Suppressor macrophage treated with lipopolysaccharide for 1 hour (primary cell): ENCODE measurements around the gene SMIM45.

Experiments used
- DNase-seq, 3 donors: peaks; one replicate each; pipeline ENCODE4 v3.0.0-alpha.2; 2020 to 2022

Gene SMIM45

GRCh38 chr22:41915786-41916493, 36.0 kb upstream of the SMIM45 start:
- DNase-seq = no peak

DNA sequence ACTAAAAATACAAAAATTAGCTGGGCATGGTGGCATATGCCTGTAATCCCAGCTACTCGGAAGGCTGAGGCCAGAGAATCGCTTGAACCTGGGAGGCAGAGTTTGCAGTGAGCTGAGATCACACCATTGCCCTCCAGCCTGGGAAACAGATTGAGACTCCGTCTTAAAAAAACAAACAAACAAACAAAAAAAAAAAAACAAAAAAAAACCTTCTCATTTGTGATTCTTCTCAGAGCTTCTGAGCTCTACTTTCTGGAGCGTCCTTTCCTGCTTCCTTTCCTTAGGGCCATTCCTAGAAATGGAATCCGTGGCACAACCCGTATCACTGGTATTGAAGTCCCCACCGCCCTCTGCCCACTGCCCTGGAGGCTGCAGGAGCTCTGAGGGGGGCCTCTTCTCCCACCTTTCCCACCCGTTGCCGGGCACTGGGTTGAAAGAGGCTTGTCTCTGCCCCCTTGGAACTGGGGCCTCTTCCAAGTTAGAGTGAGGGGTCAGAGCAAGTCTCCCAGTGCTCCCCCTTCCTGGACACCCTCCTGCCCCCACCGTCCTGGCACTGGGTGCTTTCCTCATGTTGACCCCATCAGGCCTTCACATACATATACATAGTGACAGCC, 35.1 kb upstream of the SMIM45 start:
- DNase-seq = no peak

- no peak for DNase-seq
Measured at GRCh38 chr22:41917375-41917902, 34.5 kb upstream of the SMIM45 start.

GRCh38 chr22:41917903-41918791, 33.8 kb upstream of the SMIM45 start:
- peak; percentile 93 to 95 (median 95) for DNase-seq

DNA sequence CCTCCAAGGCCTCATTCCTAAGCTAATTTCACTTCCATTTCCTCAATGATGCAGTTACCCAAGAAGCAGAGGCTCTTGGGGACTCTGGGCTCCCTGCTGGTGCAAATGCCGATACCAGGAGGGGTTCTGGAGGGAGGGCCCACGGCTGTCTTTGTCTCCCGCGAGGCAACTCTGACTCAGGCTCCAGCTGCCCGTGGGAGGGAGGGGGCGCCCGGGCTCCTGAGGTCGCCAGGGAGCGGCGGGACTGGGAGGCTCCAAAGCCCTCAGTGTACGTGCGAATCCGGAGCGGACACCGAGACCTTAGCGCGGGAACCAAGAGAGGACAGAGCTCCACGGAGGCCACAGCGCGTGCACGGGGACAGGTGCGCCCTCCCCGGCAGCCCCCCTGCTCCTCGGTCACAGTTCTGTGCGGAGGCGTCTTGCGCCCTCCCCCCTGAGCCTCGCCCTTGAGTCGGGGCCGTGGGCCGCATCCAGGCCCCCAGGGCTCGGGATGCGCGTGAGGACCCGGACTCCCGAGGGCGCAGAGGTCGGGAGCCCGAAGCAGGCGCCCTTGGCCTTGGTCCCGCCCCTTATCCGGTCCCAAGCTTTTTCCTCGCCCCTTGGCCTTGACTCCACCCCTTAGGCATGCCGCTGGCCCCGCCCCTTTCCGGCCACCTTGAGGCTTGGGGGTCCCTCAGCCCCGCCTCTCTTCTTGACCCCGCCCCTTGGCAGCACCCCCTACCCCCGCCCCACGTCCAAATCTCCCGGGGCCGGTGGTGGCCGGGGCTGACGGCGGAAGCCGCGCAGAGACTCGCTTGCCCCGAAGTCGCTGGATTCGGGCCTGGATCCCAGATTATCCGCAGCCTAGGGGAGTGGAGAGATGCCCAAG, 32.4 kb upstream of the SMIM45 start:
- peak; percentile 87 to 91 (median 88) for DNase-seq

DNA sequence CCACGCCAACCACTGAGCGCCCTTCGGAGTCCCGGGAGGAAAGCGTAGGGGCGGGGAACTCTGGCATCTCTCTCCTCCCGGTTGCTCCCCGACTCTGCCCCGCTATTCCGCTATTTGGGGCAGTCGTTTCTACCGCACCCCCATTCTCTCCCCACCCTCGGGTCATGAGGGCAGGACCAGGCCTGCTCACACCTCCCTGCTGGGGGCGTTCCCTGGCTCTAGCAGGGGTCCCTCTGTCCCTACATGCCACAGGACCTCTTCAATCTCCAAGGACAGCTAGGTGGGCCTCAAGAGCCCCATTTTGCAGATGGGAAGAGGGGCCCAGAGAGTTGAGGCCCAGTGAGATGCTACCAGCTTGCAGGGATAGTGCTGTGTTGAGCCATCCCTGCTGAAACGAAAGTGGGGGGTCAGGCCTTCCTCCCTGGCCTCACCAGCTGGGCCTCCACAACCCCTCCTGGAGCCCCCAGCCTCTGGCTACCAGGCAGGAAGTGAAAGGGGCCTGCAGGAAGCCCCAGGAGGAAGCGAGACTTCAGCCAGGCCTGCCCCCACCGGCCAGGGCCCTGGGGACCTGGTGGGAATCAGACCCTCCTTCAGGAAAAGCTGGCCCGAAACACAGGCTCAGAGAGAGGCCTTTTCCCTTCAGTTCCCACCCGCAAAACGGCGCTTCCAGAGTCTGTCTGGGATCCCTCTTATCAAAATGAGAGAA, 31.5 kb upstream of the SMIM45 start:
- no peak for DNase-seq

- no peak for DNase-seq
Measured at GRCh38 chr22:41922328-41922727, 29.6 kb upstream of the SMIM45 start.

GRCh38 chr22:41922940-41923594, 28.9 kb upstream of the SMIM45 start:
- DNase-seq = no peak

DNA sequence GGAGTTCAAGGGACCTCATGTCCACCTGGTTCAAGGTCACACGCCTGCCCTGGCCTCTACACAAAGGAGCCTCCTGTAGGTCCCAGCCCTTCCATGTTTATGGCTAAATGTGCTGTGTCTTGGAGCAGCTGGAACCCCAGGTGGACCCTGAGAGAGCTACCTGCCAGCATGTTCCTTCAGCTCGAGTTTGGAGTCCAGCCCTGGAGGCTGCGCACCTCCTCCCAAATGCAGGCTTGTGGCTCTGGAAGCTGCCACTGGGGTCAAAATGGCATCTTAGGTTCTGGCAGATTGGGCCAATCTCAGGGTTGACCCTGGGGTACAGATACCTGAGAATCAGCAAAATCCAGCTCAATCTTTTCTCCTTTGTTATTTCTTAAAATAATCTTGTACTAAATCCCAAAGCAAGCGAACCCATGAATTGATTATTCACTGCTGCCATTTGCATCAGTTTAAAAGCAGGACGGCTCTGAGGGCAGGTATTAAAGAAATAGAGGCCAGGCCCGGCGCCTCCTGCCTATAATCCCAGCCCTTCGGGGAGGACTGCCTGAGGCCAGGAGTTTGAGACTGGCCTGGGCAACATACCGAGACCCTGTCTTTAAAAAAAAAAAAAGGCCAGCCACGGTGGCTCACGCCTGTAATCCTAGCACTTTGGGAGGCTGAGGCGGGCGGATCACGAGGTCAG, 28.2 kb upstream of the SMIM45 start:
- DNase-seq = no peak

- DNase-seq = peak; percentile 67 to 88 (median 78)
Measured at GRCh38 chr22:41925783-41926460, 26.0 kb upstream of the SMIM45 start.

- no peak for DNase-seq
Measured at GRCh38 chr22:41927813-41928212, 24.1 kb upstream of the SMIM45 start.

GRCh38 chr22:41928593-41929417, 23.1 kb upstream of the SMIM45 start:
- no peak for DNase-seq

DNA sequence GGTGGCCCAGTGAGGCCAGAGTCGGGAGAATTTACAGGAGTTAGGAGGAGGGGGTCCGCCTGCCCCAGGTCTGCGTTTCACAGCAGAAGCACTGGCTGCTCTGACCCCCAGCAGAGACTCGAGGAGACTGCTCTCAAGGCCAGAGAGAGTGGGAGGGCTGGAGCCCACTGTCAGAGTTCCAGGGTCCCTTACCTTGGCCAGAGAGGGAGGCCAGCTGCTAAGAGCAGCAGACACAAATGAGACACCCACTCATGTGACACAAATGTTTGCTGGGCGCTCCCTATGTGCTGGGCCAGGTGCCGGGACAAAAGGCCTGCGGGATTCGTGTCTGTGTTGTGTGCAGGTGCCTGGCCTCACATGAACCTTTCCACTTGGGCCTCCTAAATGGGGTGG, 22.5 kb upstream of the SMIM45 start:
- no peak for DNase-seq

DNA sequence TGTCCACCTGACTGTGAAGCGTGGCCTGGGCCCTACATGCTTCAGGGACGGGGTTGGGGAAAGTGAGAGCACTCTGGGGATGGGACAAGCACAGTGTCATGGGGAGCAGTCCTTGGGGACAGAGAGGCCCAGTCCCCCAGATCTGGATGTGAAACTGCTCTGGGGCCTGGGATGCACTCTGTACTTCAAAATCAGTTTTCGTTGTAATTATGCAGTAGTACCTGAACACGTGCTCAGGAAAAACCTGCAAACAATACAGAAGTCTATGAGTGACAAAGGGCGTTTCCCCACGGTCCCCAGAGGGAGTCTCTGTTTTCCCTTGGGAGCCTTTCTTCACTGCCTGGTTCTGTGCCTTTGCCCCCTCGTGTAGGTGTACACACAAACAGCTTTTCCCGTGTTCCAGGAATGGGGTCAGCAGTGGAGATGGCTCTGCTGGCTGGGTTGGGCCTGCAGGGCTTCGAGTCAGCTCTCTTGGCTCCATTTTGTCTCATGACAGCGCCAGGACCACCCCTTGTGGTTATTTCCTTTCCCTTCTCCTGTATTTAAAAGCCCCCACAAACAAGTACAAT, 20.2 kb upstream of the SMIM45 start:
- no peak for DNase-seq

DNA sequence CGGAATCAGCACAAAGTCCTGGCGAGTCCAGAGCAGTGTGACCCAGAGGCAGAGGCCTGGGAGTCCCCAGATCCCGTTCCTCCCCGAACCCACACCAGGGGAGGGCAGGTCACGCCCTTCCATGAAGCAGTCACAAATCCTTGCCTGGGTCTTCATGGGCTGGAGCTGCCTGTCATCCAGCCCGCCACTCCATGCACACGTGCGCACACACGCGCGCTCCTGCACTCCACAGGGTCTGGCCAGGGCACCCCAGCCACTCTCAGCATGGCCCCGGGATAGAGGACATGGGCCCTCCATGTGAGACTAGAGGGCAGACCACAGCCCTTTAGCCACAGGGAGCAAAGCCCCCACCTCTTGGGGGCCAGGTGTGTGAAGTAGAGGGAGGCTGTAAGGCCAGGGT, 19.6 kb upstream of the SMIM45 start:
- DNase-seq = no peak

GRCh38 chr22:41933411-41934177, 18.4 kb upstream of the SMIM45 start:
- no peak for DNase-seq

DNA sequence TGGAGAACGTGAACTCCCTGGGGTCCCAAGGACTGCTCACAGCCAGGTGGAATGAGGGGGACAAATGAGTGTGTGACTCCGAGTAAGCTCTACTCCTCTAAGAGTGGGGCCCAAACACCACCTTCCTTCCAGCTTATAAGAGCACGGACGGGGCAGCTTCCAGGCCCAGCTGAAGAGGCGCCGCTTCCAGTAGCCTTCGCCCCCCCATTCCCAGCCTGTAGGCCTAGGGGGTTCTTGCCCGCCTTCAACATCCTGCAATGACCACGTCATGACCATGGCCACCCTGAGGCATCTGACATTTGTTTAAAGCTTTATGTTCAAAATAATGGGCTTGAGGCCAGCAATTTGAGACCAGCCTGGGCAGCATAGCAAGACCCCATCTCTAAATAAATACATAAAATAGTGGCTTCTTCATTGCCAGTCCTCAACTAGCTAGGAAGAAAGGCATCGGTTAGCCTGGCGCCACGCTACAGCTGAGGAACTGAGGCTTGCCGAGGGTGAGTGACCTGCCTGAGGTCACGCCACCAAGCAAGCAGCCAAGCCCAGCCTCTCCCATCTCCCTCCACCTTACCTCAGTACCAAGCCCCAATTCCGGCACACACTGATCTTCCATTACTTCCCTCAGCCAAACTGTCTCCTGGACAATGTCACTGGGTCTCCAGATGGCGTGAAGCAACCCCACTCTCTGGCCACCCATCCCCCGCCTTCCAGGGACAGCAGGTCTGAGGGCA, 17.5 kb upstream of the SMIM45 start:
- DNase-seq = no peak
